Measurements from ENCODE around the gene GALNTL6. TPM values are rescaled to one million over a fixed set of nuclear protein-coding genes. Genes with fewer than 3 reads are reported as not detected.
"Not testable (repeated sequence)": the region's sequence is repeated elsewhere in the genome, so short reads cannot be mapped to it uniquely, and the experiment has no call there.

Gene GALNTL6
- total and polyA plus RNA-seq, 9 of the 15 experiments (the other 6 are each of a cell fraction or from before 2014, with no cell fraction given): 0.18 to 0.50 (median 0.29) TPM

GRCh38 chr4:172900900-172901299, 1087.7 kb downstream of the GALNTL6 start:
- no peak overlapping the region for H3K4me3 ChIP-seq

GRCh38 chr4:172912468-172912867, 1099.3 kb downstream of the GALNTL6 start:
- intact Hi-C loops (cut with micrococcal nuclease); H3K9ac ChIP-seq (ENCODE audit: insufficient read depth in 1 of 2, low read depth in 2 of 2, low read length in 2 of 2); CTCF ChIA-PET (ENCODE audit: low intra/inter-chr PET ratio); H3K27me3 ChIP-seq (ENCODE audit: control insufficient read depth in 2 of 2, insufficient read depth in 2 of 2, low read length in 2 of 2); in situ Hi-C loops (cut with MboI); H3K9me1 ChIP-seq (ENCODE audit: control insufficient read depth, insufficient read depth, low read length); FAIRE-seq; H3K4me1 ChIP-seq (replicated peaks in 1 of 2; ENCODE audit: control insufficient read depth in 2 of 2, insufficient read depth in 2 of 2, low read length in 2 of 2); H3K79me2 ChIP-seq (ENCODE audit: control insufficient read depth, insufficient read depth, low read length); H3K27ac ChIP-seq (ENCODE audit: extremely low read depth, low read depth, low read length); ATAC-seq; H4K20me1 ChIP-seq (replicated peaks; ENCODE audit: control insufficient read depth, insufficient read depth, low read length); POLR2A ChIA-PET; BruUV-seq (replicated peaks); H3K4me3 ChIP-seq; H3K9me3 ChIP-seq (replicated peaks; ENCODE audit: control insufficient read depth, insufficient read depth, low read depth, low read length); H3K36me3 ChIP-seq (ENCODE audit: control insufficient read depth, insufficient read depth, low read length); H3K4me2 ChIP-seq (ENCODE audit: insufficient read depth, low read length): not testable (repeated sequence)
- peak; percentile 42 to 50; a peak in 3 of 4 replicates for TF ChIP-seq NRF1 (conservative IDR thresholded peaks at IDR 0.05 in 1 of 2, IDR thresholded peaks at IDR 0.05 in 1 of 2)
- 6% methylated on average over 7 of the region's 8 CpGs for WGBS (ENCODE audit: insufficient coverage, low coverage, missing lambda C conversion rate)
- peak in 1 of 4 experiments; percentile 13 for DNase-seq (ENCODE audit: extremely low read depth in 1 of 4, low spot score in 3 of 4)
- H2AFZ ChIP-seq (ENCODE audit: low read depth, low read length): peak overlapping the region; percentile 55; the same call in 1 of the 2 replicates

More at GRCh38 chr4:172900900-172901299, 1087.7 kb downstream of the GALNTL6 start:
- intact Hi-C loops (cut with micrococcal nuclease): no loop called here
- POLR2A ChIA-PET: no interaction called here
- FAIRE-seq: no peak
- no TSS peak for BruUV-seq (replicated peaks)
- DNase-seq (ENCODE audit: extremely low read depth in 1 of 4, low spot score in 3 of 4): no peak
- no peak overlapping the region for H3K4me2 ChIP-seq (ENCODE audit: insufficient read depth, low read length)
- no peaks in the 10 kb centered on the region for H3K4me1 ChIP-seq (replicated peaks in 1 of 2; ENCODE audit: control insufficient read depth in 2 of 2, insufficient read depth in 2 of 2, low read length in 2 of 2)
- CTCF ChIA-PET (ENCODE audit: low intra/inter-chr PET ratio): no interaction called here
- H3K36me3 ChIP-seq (ENCODE audit: control insufficient read depth, insufficient read depth, low read length): no peaks in the 10 kb centered on the region
- no peak for ATAC-seq
- in situ Hi-C loops (cut with MboI): no loop called here
- no peak overlapping the region for H3K9ac ChIP-seq (ENCODE audit: insufficient read depth in 1 of 2, low read depth in 2 of 2, low read length in 2 of 2)
- no peaks in the 10 kb centered on the region for H3K79me2 ChIP-seq (ENCODE audit: control insufficient read depth, insufficient read depth, low read length)
- H3K27ac ChIP-seq (ENCODE audit: extremely low read depth, low read depth, low read length): no peak overlapping the region
- H3K27me3 ChIP-seq (ENCODE audit: control insufficient read depth in 2 of 2, insufficient read depth in 2 of 2, low read length in 2 of 2): no peaks in the 10 kb centered on the region
- H3K9me1 ChIP-seq (ENCODE audit: control insufficient read depth, insufficient read depth, low read length): no peaks in the 10 kb centered on the region
- H2AFZ ChIP-seq (ENCODE audit: low read depth, low read length): no peak overlapping the region
- no peaks in the 10 kb centered on the region for H4K20me1 ChIP-seq (replicated peaks; ENCODE audit: control insufficient read depth, insufficient read depth, low read length)
- TF ChIP-seq MNT (conservative IDR thresholded peaks at IDR 0.05) (no peak), SMAD1 (IDR thresholded peaks at IDR 0.05; ENCODE audit: low read depth, low read length, partially characterized antibody) (no peak)
- H3K9me3 ChIP-seq (replicated peaks; ENCODE audit: control insufficient read depth, insufficient read depth, low read depth, low read length): no peaks in the 10 kb centered on the region; the same call in 1 of the 2 replicates
- 3% methylated on average over 4 of the region's 4 CpGs for WGBS (ENCODE audit: insufficient coverage, low coverage, missing lambda C conversion rate)

Data from K562 (cell line).